Suprapubic skin (tissue), 3 donors: ENCODE data around the gene BRINP2.

Experiments
- POLR2AphosphoS5 ChIP-seq, 3 donors: sonication (generic); formaldehyde crosslinking; IDR thresholded peaks; one replicate each; pipeline ENCODE4 v1.6.1; 2017; ENCODE audit warnings: antibody characterized with exemption in 3 of 3
- TF ChIP-seq, protein P1 (sequence below), 2 donors: fragments of 200-600 bp in 1 of 2; fragments of 450-650 bp in 1 of 2; sonication (generic) in 1 of 2; IDR thresholded peaks; one replicate each; pipeline ENCODE4 v1.5.1; 2016 to 2019; ENCODE audit warnings: antibody characterized with exemption in 2 of 2, mild to moderate bottlenecking in 1 of 2, moderate library complexity in 1 of 2

- TF ChIP-seq, protein P1, sequence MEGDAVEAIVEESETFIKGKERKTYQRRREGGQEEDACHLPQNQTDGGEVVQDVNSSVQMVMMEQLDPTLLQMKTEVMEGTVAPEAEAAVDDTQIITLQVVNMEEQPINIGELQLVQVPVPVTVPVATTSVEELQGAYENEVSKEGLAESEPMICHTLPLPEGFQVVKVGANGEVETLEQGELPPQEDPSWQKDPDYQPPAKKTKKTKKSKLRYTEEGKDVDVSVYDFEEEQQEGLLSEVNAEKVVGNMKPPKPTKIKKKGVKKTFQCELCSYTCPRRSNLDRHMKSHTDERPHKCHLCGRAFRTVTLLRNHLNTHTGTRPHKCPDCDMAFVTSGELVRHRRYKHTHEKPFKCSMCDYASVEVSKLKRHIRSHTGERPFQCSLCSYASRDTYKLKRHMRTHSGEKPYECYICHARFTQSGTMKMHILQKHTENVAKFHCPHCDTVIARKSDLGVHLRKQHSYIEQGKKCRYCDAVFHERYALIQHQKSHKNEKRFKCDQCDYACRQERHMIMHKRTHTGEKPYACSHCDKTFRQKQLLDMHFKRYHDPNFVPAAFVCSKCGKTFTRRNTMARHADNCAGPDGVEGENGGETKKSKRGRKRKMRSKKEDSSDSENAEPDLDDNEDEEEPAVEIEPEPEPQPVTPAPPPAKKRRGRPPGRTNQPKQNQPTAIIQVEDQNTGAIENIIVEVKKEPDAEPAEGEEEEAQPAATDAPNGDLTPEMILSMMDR (IDR thresholded peaks at IDR 0.05) = no peak
- TF ChIP-seq POLR2AphosphoS5 (IDR thresholded peaks at IDR 0.05) = no peak
Measured at GRCh38 chr1:177223359-177223758, 52.6 kb downstream of the BRINP2 start.
